Esophagus squamous epithelium (tissue), 4 donors: ENCODE measurements around the gene KANSL1.

Experiments used
- CTCF ChIP-seq, 6 experiments: fragments of 450-650 bp in 4 of 6; fragments of 200-600 bp in 2 of 6; sonication (generic) in 2 of 6; IDR thresholded peaks; one replicate each; pipeline ENCODE4 v1.5.1; 2016 to 2019; ENCODE audit warnings: antibody characterized with exemption in 6 of 6, mild to moderate bottlenecking in 4 of 6, moderate library complexity in 4 of 6
- POLR2A ChIP-seq, 4 donors: fragments of 450-650 bp; IDR thresholded peaks; one replicate each; pipeline ENCODE4 v1.6.1; 2017; ENCODE audit warnings: antibody characterized with exemption in 4 of 4, mild to moderate bottlenecking in 4 of 4, moderate library complexity in 3 of 4

GRCh38 chr17:46171939-46172338, 21.3 kb downstream of the KANSL1 start:
- TF ChIP-seq CTCF (IDR thresholded peaks at IDR 0.05) (no peak), POLR2A (IDR thresholded peaks at IDR 0.05) (no peak)
